HG03060 (cell line): ENCODE results near the gene MT1F.
A peak's percentile ranks its signal among the peaks of the same experiment; 100 is the strongest.
"Not testable (repeated sequence)": the region's sequence is repeated elsewhere in the genome, so short reads cannot be mapped to it uniquely, and the experiment has no call there.

ENCODE experiments used
- ATAC-seq: cut with Tn5 transposase; IDR thresholded peaks from one replicate; pipeline ENCODE4 v1.9.1; 2021; ENCODE audit warnings: low read depth, moderate number of reproducible peaks; ENCODE audit not compliant: unreplicated experiment

Gene MT1F

GRCh38 chr16:56657555-56658326 lies at the start of gene MT1F:
TSS of gene MT1F (plus strand) at chr16:56657959. CDS start at chr16:56658059, 100 bp downstream.
- no peak for ATAC-seq

DNA sequence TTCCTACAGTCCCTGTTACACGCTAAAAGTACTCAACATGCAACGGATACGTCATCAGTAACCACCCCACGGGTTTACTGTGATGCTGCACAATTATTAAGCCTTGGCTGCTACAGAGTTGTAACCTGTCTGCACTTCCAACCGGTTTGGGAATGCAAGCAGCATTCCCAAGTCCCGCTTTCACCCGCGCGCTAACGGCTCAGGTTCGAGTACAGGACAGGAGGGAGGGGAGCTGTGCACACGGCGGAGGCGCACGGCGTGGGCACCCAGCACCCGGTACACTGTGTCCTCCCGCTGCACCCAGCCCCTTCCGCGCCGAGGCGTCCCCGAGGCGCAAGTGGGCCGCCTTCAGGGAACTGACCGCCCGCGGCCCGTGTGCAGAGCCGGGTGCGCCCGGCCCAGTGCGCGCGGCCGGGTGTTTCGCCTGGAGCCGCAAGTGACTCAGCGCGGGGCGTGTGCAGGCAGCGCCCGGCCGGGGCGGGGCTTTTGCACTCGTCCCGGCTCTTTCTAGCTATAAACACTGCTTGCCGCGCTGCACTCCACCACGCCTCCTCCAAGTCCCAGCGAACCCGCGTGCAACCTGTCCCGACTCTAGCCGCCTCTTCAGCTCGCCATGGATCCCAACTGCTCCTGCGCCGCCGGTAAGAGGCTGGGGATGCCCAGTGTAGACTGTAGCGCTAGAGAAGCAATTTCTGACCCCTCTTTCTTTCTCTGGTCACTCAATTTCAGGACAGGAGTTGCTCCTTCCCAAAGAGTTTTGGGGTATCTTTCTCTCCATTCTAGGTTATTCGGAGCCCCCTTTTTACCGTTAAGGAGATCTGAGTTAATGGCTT lies 49.5 kb upstream of the MT1F start, which contains the start of gene MT2A:
Gene MT2A (plus strand): TSS at position 542 of the 833 bp plus-strand sequence. CDS start 72 bp downstream, at position 614.
- peak; percentile 61 for ATAC-seq

DNA sequence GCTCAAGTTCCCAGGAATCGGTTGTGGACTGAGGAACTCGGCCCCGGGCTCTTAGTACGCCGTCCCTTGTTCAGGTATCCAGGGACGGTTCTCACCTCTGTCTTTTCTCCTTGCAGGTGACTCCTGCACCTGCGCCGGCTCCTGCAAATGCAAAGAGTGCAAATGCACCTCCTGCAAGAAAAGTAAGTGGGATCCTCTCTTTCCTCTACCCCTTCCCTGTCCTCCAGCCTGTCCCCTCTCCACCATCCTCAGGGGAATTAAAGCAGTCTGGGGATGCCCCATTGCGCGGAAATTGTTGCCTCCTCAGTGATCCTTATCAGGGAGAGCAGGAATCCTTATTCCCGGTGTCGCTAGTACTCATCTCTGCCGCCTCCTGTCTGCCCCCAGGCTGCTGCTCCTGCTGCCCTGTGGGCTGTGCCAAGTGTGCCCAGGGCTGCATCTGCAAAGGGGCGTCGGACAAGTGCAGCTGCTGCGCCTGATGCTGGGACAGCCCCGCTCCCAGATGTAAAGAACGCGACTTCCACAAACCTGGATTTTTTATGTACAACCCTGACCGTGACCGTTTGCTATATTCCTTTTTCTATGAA lies 48.8 kb upstream of the MT1F start:
- no peak for ATAC-seq

- peak; percentile 35 for ATAC-seq
Measured at GRCh38 chr16:56609463-56609921, 48.3 kb upstream of the MT1F start.

DNA sequence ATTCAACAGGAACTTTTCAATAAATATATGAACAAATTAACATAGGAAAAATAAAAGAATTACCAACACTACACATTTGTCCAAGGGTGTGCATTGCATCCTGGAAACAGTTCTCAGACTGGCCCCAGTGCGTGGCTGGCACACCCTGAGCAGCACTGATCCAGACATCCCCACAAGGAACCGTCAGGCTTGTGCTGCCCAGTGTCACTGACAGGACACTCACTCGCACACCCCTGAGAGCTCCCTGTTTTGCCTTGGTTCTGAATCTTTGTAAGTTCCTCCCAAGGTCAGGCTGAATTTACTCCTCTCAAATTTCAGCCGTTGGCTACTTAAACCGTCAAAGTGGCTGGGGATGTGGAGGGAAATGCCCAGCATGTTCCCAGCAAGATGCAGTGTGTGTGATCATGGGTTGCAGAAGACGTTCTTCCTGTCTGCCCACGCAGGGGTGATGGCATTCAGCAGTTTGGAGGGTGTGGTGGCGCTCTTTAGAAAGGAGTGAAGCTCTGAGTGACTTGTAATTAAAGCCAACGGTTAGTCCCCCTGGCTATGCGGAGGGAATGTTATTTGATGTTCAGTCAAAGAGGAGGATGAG lies 47.6 kb upstream of the MT1F start:
- peak; percentile 27 for ATAC-seq

GRCh38 chr16:56610609-56611111 lies 47.1 kb upstream of the MT1F start:
- ATAC-seq = no peak

GRCh38 chr16:56611281-56611833 lies 46.4 kb upstream of the MT1F start:
- ATAC-seq = no peak

DNA sequence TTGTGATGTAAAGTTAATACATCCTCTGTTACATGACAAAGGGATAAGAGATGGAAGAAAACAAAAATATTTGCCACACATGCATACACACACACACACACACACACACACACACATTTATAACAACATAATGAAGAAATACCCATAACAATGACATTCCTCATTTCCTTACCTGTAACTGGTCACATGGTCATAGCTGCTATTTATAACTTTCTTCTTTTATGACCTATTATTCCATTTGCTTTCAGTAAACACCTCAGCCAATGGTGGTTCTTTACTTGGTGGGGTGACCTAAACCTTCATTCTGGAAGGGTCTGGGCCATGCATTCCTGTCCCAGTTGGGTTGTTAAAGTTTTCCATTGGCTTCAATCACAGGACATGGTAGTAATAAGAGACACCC lies 44.1 kb upstream of the MT1F start:
- ATAC-seq = no peak

- ATAC-seq = no peak
Measured at GRCh38 chr16:56614549-56614991, 43.2 kb upstream of the MT1F start.

DNA sequence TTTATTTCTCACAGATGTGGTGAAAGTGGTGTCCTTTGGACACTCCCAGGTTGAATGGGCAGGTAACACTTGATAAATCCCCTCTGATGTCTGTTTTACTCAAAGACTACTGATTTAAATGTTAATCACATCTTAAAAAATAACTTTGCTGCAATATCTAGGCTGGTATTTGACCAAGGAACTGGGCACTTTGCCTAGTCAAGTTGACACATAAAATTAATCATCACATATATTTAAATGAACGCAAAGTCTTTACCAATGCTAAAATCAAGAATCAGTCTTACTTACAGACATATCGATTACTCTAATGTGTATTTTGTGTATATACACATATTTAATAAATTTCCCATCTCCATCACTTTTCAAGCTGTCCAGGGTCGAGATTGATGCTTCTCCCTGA lies 42.4 kb upstream of the MT1F start:
- no peak for ATAC-seq

DNA sequence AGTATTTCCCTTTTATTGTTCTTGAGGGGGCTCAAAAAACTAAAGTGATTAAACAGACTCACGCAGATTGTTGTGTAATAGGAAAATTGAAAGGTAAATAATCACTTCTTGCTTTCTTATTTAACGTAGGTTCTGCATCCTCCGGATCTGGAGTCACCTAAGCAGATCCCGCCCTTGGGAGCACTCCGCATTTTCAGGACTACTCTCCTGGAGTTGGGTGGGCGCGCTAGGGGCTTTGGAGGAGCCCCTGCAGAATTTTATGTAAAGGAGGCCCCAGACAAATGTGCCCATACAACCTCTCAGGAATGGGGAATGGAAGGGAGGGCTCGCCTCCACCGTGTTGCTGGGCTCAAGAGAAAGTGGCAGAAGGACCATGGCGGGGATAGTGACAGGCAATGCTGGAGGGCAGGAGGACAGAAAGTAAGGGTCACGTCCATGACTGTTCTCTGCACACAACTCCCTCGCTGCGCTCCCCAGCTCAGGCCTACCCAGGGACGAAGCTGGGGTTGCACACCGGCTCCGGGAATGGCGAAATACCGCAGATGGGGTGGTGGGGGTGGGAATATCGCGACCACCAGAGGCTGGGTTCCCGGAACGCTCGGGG lies 41.0 kb upstream of the MT1F start:
- ATAC-seq = no peak

GRCh38 chr16:56617212-56618085 lies 40.3 kb upstream of the MT1F start:
- no peak for ATAC-seq

GRCh38 chr16:56618138-56618537 lies 39.6 kb upstream of the MT1F start:
- ATAC-seq = no peak

- ATAC-seq = no peak
Measured at GRCh38 chr16:56620339-56620897, 37.3 kb upstream of the MT1F start.

DNA sequence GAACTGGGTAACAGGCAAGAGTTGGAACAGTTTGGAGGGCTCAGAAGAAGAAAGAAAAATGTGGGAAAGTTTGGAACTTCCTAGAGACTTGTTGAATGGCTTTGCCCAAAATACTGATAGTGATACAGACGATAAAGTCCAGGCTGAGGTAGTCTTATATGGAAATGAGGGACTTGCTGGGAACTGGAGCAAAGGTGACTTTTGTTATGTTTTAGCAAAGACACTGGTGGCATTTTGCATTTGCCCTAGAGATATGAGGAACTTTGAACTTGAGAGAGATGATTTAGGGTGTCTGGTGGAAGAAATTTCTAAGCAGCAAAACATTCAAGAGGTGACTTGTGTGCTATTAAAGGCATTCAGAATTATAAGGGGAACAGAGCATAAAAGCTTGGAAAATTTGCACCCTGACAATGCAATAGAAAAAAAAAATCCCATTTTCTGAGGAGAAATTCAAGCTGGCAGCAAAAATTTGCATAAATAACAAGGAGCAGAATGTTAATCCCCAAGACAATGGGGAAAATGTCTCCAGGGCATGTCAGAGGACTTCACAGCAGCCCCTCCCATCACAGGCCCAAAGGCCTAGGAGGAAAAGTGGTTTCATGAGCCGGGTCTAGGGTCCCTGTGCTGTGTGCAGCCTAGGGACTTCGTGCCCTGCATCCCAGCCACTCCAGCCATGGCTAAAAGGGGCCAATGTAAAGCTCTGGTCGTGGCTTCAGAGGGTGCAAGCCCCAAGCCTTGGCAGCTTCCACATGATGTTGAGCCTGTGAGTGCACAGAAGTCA lies 35.9 kb upstream of the MT1F start:
- not testable (repeated sequence) for ATAC-seq

- not testable (repeated sequence) for ATAC-seq
Measured at GRCh38 chr16:56623184-56623583, 34.6 kb upstream of the MT1F start.

- ATAC-seq = no peak
Measured at GRCh38 chr16:56623637-56624036, 34.1 kb upstream of the MT1F start.
